HG03565 (cell line): ENCODE measurements around the gene MYBL2.
"Not testable (repeated sequence)": the region's sequence is repeated elsewhere in the genome, so short reads cannot be mapped to it uniquely, and the experiment has no call there.

Experiments
- ATAC-seq: cut with Tn5 transposase; IDR thresholded peaks from one replicate; pipeline ENCODE4 v1.9.1; 2021; ENCODE audit warnings: mild to moderate bottlenecking, moderate library complexity; ENCODE audit not compliant: unreplicated experiment

MYBL2 gene

GRCh38 chr20:43749734-43750294 is 82.9 kb downstream of the MYBL2 start:
- ATAC-seq = no peak

- ATAC-seq = no peak
Observed at GRCh38 chr20:43750774-43751166, 83.9 kb downstream of the MYBL2 start.

- ATAC-seq = peak; percentile 77
Observed at GRCh38 chr20:43751167-43752050, 84.5 kb downstream of the MYBL2 start.

GRCh38 chr20:43752051-43752360 is 85.1 kb downstream of the MYBL2 start:
- ATAC-seq = no peak

GRCh38 chr20:43752561-43753301 is 85.8 kb downstream of the MYBL2 start:
- peak; percentile 43 for ATAC-seq

GRCh38 chr20:43755390-43755789 is 88.5 kb downstream of the MYBL2 start:
- ATAC-seq = no peak

- ATAC-seq = no peak
Observed at GRCh38 chr20:43755851-43756250, 88.9 kb downstream of the MYBL2 start.

GRCh38 chr20:43757888-43758287 is 91.0 kb downstream of the MYBL2 start:
- ATAC-seq = not testable (repeated sequence)

- ATAC-seq = no peak
Observed at GRCh38 chr20:43761386-43762340, 94.7 kb downstream of the MYBL2 start.

- ATAC-seq = no peak
Observed at GRCh38 chr20:43762911-43763310, 96.0 kb downstream of the MYBL2 start.

GRCh38 chr20:43765916-43766315 is 99.0 kb downstream of the MYBL2 start:
- no peak for ATAC-seq
